GM12878 (cell line): Measurements from ENCODE around the gene ZNF469. TPM values are rescaled to one million over a fixed set of nuclear protein-coding genes. Genes with fewer than 3 reads are reported as not detected.

Source experiments
- ATAC-seq: fragments of 200-7000 bp; cut with Tn5 transposase; 3 replicates; pipeline ENCODE4 v1.9.1; 2020; ENCODE audit warnings: mild to moderate bottlenecking, moderate library complexity
- BruUV-seq: library from RNA; stranded (reverse); fragments of 400-500 nt; replicated peaks from 2 replicates; lab custom pipeline; 2021; lab: Mats Ljungman, UMichigan
- CTCF ChIA-PET: fragments of 300-600 bp; sonication (Branson Sonifier 250); formaldehyde crosslinking; extraction: SDS; loops from one replicate; lab custom pipeline; 2021; ENCODE audit warnings: inconsistent platforms; lab: Yijun Ruan, JAX
- POLR2A ChIA-PET: fragments of 350-600 bp; formaldehyde crosslinking; extraction: SDS; loops from one replicate; lab custom pipeline; 2021; ENCODE audit warnings: inconsistent platforms; lab: Charles Lee
- RAD21 ChIA-PET: fragments of 300-600 bp; sonication (Branson Sonifier 250); formaldehyde crosslinking; loops from one replicate; lab custom pipeline; 2023; ENCODE audit warnings: antibody characterized with exemption; ENCODE audit not compliant: unreplicated experiment; lab: Charles Lee
- SMC1A ChIA-PET: fragments of 300-600 bp; sonication (Branson Sonifier 250); formaldehyde crosslinking; loops from one replicate; lab custom pipeline; 2023; ENCODE audit not compliant: unreplicated experiment, uncharacterized antibody; lab: Charles Lee
- DNase-seq: peaks from one replicate; pipeline ENCODE4 v3.0.0-alpha.2; 2011; ENCODE audit warnings: low read depth, low spot score
- FAIRE-seq: peaks from 3 replicates; lab custom pipeline; 2011; peaks lifted over from hg19 to GRCh38; lab: Jason Lieb, UNC
- H2AFZ ChIP-seq: 2 replicates; pipeline ENCODE4 v1.6.0; 2011; ENCODE audit warnings: low read depth, low read length, control low read depth; ENCODE audit not compliant: control insufficient read depth
- H3K27ac ChIP-seq: 2 replicates; pipeline ENCODE4 v1.5.1; 2011; ENCODE audit warnings: control low read depth; ENCODE audit not compliant: control insufficient read depth, insufficient read depth
- H3K27me3 ChIP-seq, 2 experiments: replicated peaks in 1 of 2; 2 replicates each; pipeline versions ENCODE4 v1.6.0 to v1.6.1; 2011; ENCODE audit warnings: low read length in 1 of 2; ENCODE audit not compliant: control insufficient read depth in 2 of 2, insufficient read depth in 2 of 2
- H3K36me3 ChIP-seq, 2 experiments: 2 replicates each; pipeline ENCODE4 v1.5.1; 2011; ENCODE audit warnings: low read length in 1 of 2; ENCODE audit not compliant: control insufficient read depth in 2 of 2, insufficient read depth in 2 of 2
- H3K4me1 ChIP-seq: 2 replicates; pipeline ENCODE4 v1.6.1; 2011; ENCODE audit warnings: mild to moderate bottlenecking, low read length, moderate library complexity, mixed read lengths; ENCODE audit not compliant: control insufficient read depth, insufficient read depth
- H3K4me2 ChIP-seq: 2 replicates; pipeline ENCODE4 v1.6.0; 2011; ENCODE audit warnings: control low read depth; ENCODE audit not compliant: control insufficient read depth, insufficient read depth
- H3K4me3 ChIP-seq: fragments of 200-600 bp; sonication (generic); 2 replicates; pipeline ENCODE4 v1.5.1; 2016
- H3K79me2 ChIP-seq: 2 replicates; pipeline ENCODE4 v1.6.0; 2011; ENCODE audit warnings: low read length; ENCODE audit not compliant: control insufficient read depth, insufficient read depth
- H3K9ac ChIP-seq: 2 replicates; pipeline ENCODE4 v1.8.0; 2011; ENCODE audit warnings: low read length, control low read depth, mixed read lengths; ENCODE audit not compliant: control insufficient read depth, insufficient read depth
- H3K9me3 ChIP-seq: replicated peaks from 3 replicates; pipeline ENCODE4 v1.5.1; 2011; ENCODE audit warnings: mild to moderate bottlenecking, low read length; ENCODE audit not compliant: control insufficient read depth, insufficient read depth
- H4K20me1 ChIP-seq: 2 replicates; pipeline ENCODE4 v1.6.0; 2011; ENCODE audit not compliant: control insufficient read depth, insufficient read depth
- CHD1 ChIP-seq: IDR thresholded peaks from 2 replicates; pipeline ENCODE4 v1.6.1; 2012; ENCODE audit warnings: low read depth, low read length, improper control_type of control experiment
- KLF5 ChIP-seq: fragments of 450-650 bp; IDR thresholded peaks from 2 replicates; pipeline ENCODE4 v1.6.1; 2014; ENCODE audit warnings: mild to moderate bottlenecking; ENCODE audit not compliant: partially characterized antibody
- MEF2B ChIP-seq: fragments of 450-650 bp; IDR thresholded peaks from 2 replicates; pipeline ENCODE4 v1.6.1; 2018; ENCODE audit warnings: mild to moderate bottlenecking, moderate library complexity; ENCODE audit not compliant: partially characterized antibody, poor library complexity, severe bottlenecking
- PML ChIP-seq: IDR thresholded peaks from 2 replicates; pipeline ENCODE4 v1.6.1; 2012; ENCODE audit warnings: low read length, inconsistent platforms
- POLR2AphosphoS5 ChIP-seq: IDR thresholded peaks from 2 replicates; pipeline ENCODE4 v1.6.1; 2011; ENCODE audit warnings: mild to moderate bottlenecking, low read length, inconsistent platforms
- RCOR1 ChIP-seq: conservative IDR thresholded peaks from 2 replicates; pipeline ENCODE4 v1.6.1; 2012; ENCODE audit warnings: low read depth, low read length, improper control_type of control experiment
- RELB ChIP-seq: fragments of 450-650 bp; IDR thresholded peaks from 2 replicates; pipeline ENCODE4 v1.6.1; 2017; ENCODE audit warnings: low read depth, mild to moderate bottlenecking, moderate library complexity
- SREBF1 ChIP-seq: IDR thresholded peaks from 2 replicates; pipeline ENCODE4 v1.6.1; 2012; ENCODE audit warnings: mild to moderate bottlenecking, low read length
- STAT3 ChIP-seq: IDR thresholded peaks from 2 replicates; pipeline ENCODE4 v1.6.1; 2011; ENCODE audit warnings: low read depth, low read length, improper control_type of control experiment
- TBL1XR1 ChIP-seq: IDR thresholded peaks from 2 replicates; pipeline ENCODE4 v1.6.1; 2012; ENCODE audit warnings: low read depth, low read length, improper control_type of control experiment
- TCF3 ChIP-seq: IDR thresholded peaks from 2 replicates; pipeline ENCODE4 v1.6.1; 2012; ENCODE audit warnings: low read depth, mild to moderate bottlenecking, low read length, borderline replicate concordance; ENCODE audit not compliant: insufficient read depth
- ZNF622 ChIP-seq: fragments of 450-650 bp; IDR thresholded peaks from 2 replicates; pipeline ENCODE4 v1.6.1; 2017; ENCODE audit warnings: mild to moderate bottlenecking, inconsistent platforms
- WGBS: methylation state at CpG from one replicate; pipeline ENCODE4 v1.1.6; 2016; ENCODE audit warnings: low lambda C conversion rate; ENCODE audit not compliant: insufficient replicate concordance, insufficient coverage; ENCODE audit errors: missing lambda C conversion rate; 5-methylcytosine and 5-hydroxymethylcytosine counted together
- in situ Hi-C: fragments of 300-500 bp; cut with MboI; formaldehyde crosslinking; loops from 9 replicates; pipeline ENCODE4 v1.14.3; 2018; ENCODE audit warnings: mixed read lengths
- intact Hi-C: fragments of 100-400 bp; cut with micrococcal nuclease; formaldehyde crosslinking; loops from one replicate; pipeline ENCODE4 v1.14.2; 2022; ENCODE audit not compliant: unreplicated experiment
- polyA plus RNA-seq, 11 experiments: library from polyadenylated mRNA; depleted of rRNA in 4 of 11; unstranded in 6 of 11; stranded (reverse) in 5 of 11; fragments of >200 nt; fragmentation: Nextera tagmentation in 4 of 11; fragmentation: Illumina TruSeq in 1 of 11; extraction: Ambion mirVana in 4 of 11; extraction: Trizol in 1 of 11; gene quantifications; 1 replicate in 1 of 11; 2 replicates in 10 of 11; pipeline versions ENCODE4 v1.2.1 to v1.2.3, GENCODE V29; 2011 to 2016; ENCODE audit warnings: inconsistent platforms in 2 of 11, missing spikeins in 2 of 11, low read depth in 1 of 11
- total RNA-seq, 4 experiments: library from RNA; depleted of rRNA in 3 of 4; stranded (reverse); fragments of >200 nt in 3 of 4; fragmentation: Illumina TruSeq in 1 of 4; extraction: Trizol in 1 of 4; gene quantifications; 2 replicates each; pipeline versions ENCODE4 v1.2.1 to v1.2.3, GENCODE V29; 2013 to 2021
- TF ChIP-seq, protein P1 (sequence below): fragments of 450-650 bp; IDR thresholded peaks from 2 replicates; pipeline ENCODE4 v1.6.1; 2017; ENCODE audit warnings: mild to moderate bottlenecking, moderate library complexity

Gene ZNF469
- total and polyA plus RNA-seq, 10 of the 15 experiments (the other 5 are each of a cell fraction or from before 2014, with no cell fraction given), result 0.01 to 0.21 (median 0.04) TPM; not detected in 3

DNA sequence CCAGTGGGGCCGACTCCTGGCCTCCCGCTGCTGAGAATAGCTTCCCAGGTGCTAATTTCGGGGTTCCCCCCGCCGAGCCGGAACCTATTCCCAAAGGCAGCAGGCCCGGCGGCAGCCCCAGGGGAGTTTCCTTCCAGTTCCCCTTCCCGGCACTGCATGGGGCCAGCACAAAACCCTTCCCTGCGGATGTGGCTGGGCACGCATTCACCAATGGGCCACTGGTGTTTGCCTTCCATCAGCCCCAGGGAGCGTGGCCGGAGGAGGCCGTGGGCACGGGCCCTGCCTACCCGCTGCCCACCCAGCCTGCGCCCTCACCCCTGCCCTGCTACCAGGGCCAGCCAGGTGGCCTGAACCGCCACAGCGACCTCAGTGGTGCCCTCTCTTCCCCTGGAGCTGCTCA is 45.4 kb downstream of the ZNF469 start:
- Histone ChIP-seq H3K4me2 (no peak overlapping the region), H2AFZ (no peak overlapping the region), H3K4me1 (no peaks in the 10 kb centered on the region), H3K36me3 (no peaks in the 10 kb centered on the region), H3K79me2 (no peaks in the 10 kb centered on the region), H3K27me3 (no peaks in the 10 kb centered on the region), H3K4me3 (no peak overlapping the region), H4K20me1 (no peaks in the 10 kb centered on the region), H3K9ac (no peak overlapping the region), H3K27ac (no peak overlapping the region), H3K9me3 (no peaks in the 10 kb centered on the region)
- TF ChIP-seq POLR2AphosphoS5, result no peak
- no peak for TF ChIP-seq STAT3
- TF ChIP-seq TCF3, result no peak
- TF ChIP-seq TBL1XR1, result no peak
- TF ChIP-seq RCOR1, result no peak
- no peak for TF ChIP-seq RELB
- TF ChIP-seq SREBF1, result no peak
- no peak for TF ChIP-seq ZNF622
- TF ChIP-seq PML, result no peak
- TF ChIP-seq CHD1, result no peak
- TF ChIP-seq KLF5, result no peak
- TF ChIP-seq, protein P1, sequence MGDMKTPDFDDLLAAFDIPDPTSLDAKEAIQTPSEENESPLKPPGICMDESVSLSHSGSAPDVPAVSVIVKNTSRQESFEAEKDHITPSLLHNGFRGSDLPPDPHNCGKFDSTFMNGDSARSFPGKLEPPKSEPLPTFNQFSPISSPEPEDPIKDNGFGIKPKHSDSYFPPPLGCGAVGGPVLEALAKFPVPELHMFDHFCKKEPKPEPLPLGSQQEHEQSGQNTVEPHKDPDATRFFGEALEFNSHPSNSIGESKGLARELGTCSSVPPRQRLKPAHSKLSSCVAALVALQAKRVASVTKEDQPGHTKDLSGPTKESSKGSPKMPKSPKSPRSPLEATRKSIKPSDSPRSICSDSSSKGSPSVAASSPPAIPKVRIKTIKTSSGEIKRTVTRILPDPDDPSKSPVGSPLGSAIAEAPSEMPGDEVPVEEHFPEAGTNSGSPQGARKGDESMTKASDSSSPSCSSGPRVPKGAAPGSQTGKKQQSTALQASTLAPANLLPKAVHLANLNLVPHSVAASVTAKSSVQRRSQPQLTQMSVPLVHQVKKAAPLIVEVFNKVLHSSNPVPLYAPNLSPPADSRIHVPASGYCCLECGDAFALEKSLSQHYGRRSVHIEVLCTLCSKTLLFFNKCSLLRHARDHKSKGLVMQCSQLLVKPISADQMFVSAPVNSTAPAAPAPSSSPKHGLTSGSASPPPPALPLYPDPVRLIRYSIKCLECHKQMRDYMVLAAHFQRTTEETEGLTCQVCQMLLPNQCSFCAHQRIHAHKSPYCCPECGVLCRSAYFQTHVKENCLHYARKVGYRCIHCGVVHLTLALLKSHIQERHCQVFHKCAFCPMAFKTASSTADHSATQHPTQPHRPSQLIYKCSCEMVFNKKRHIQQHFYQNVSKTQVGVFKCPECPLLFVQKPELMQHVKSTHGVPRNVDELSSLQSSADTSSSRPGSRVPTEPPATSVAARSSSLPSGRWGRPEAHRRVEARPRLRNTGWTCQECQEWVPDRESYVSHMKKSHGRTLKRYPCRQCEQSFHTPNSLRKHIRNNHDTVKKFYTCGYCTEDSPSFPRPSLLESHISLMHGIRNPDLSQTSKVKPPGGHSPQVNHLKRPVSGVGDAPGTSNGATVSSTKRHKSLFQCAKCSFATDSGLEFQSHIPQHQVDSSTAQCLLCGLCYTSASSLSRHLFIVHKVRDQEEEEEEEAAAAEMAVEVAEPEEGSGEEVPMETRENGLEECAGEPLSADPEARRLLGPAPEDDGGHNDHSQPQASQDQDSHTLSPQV, result no peak
- no peak for TF ChIP-seq MEF2B
- FAIRE-seq, result no peak
- ChIA-PET RAD21 (no interaction called here), CTCF (interaction anchor here (1.5 kb wide), 1 partner anchor 10 kb away, joined by 7 read pairs; no protein-coding TSS in a partner anchor), SMC1A (no interaction called here), POLR2A (no interaction called here)
- in situ Hi-C loops (loop anchor here (25.0 kb wide), 1 partner anchor 466 kb away; the partner anchor contains the start of gene BANP), intact Hi-C loops (no loop called here)
- no peak for ATAC-seq
- 62% methylated on average over 17 of the region's 19 CpGs for WGBS
- no TSS peak for BruUV-seq
- DNase-seq, result no peak
